AG09309 (cell line): ENCODE data around the gene WRAP53.
A peak's percentile ranks its signal among the peaks of the same experiment; 100 is the strongest.
"Not testable (repeated sequence)": the region's sequence is repeated elsewhere in the genome, so short reads cannot be mapped to it uniquely, and the experiment has no call there.

Experiments used
- DNase-seq: peaks from one replicate; pipeline ENCODE4 v3.0.0-alpha.2; 2010; ENCODE audit warnings: low read depth
- H3K4me3 ChIP-seq: 2 replicates; pipeline ENCODE4 v1.5.1; 2011; ENCODE audit warnings: mild to moderate bottlenecking, low read depth, low read length, moderate library complexity; ENCODE audit not compliant: control insufficient read depth
- CTCF ChIP-seq: IDR thresholded peaks from 2 replicates; pipeline ENCODE4 v1.5.1; 2011; ENCODE audit warnings: mild to moderate bottlenecking, low read depth, low read length, inconsistent platforms; ENCODE audit not compliant: insufficient read depth, control insufficient read depth; ENCODE audit errors: missing control alignments

The WRAP53 gene

GRCh38 chr17:7687908-7688807, at the start of gene WRAP53:
WRAP53 (plus strand) TSS chr17:7688477; CDS start chr17:7688649, 172 bp downstream.
- H3K4me3 ChIP-seq = peak within 1 kb of the TSS; percentile 86
- TF ChIP-seq CTCF = peak; percentile 97
- peak; percentile 97 for DNase-seq

- no peak for TF ChIP-seq CTCF
- DNase-seq = no peak
- no peak overlapping the region for H3K4me3 ChIP-seq
Observed at GRCh38 chr17:7640783-7641182, 47.5 kb upstream of the WRAP53 start.

GRCh38 chr17:7641635-7642034, 46.6 kb upstream of the WRAP53 start:
- not testable (repeated sequence) for DNase-seq

GRCh38 chr17:7644775-7645174, 43.5 kb upstream of the WRAP53 start:
- no peak for TF ChIP-seq CTCF
- H3K4me3 ChIP-seq = no peak overlapping the region
- no peak for DNase-seq

More at GRCh38 chr17:7641635-7642034, 46.6 kb upstream of the WRAP53 start:
- not testable (repeated sequence) for H3K4me3 ChIP-seq

- H3K4me3 ChIP-seq = no peak overlapping the region
Observed at GRCh38 chr17:7646457-7646856, 41.8 kb upstream of the WRAP53 start.

GRCh38 chr17:7647018-7647417, 41.3 kb upstream of the WRAP53 start:
- TF ChIP-seq CTCF = no peak
- H3K4me3 ChIP-seq = no peak overlapping the region
- DNase-seq = no peak

More at GRCh38 chr17:7646457-7646856, 41.8 kb upstream of the WRAP53 start:
- no peak for DNase-seq
- TF ChIP-seq CTCF = no peak

- TF ChIP-seq CTCF = no peak
- peak within 1 kb of the TSS; percentile 9 for H3K4me3 ChIP-seq
- no peak for DNase-seq
Observed at GRCh38 chr17:7650509-7651096, 37.7 kb upstream of the WRAP53 start, which contains the start of gene ATP1B2. ATP1B2 (plus strand) TSS chr17:7650926; CDS start chr17:7651519, 593 bp downstream.
